Measurements from ENCODE around the gene CPN1.
A peak's percentile ranks its signal among the peaks of the same experiment; 100 is the strongest.

CPN1 gene

GRCh38 chr10:100075426-100076220 is 6.0 kb downstream of the CPN1 start:
- DNase-seq: no peak

- DNase-seq: no peak
Measured at GRCh38 chr10:100072514-100072913, 9.2 kb downstream of the CPN1 start.

GRCh38 chr10:100071529-100071928 is 10.1 kb downstream of the CPN1 start:
- no peak for DNase-seq

GRCh38 chr10:100067466-100067865 is 14.2 kb downstream of the CPN1 start:
- DNase-seq: no peak

- no peak for DNase-seq
Measured at GRCh38 chr10:100065084-100065660, 16.5 kb downstream of the CPN1 start.

- no peak for DNase-seq
Measured at GRCh38 chr10:100061401-100061800, 20.3 kb downstream of the CPN1 start.

GRCh38 chr10:100057948-100058347 is 23.7 kb downstream of the CPN1 start:
- no peak for DNase-seq

- DNase-seq: no peak
Measured at GRCh38 chr10:100053686-100054460, 27.8 kb downstream of the CPN1 start.

- peak; percentile 85 for DNase-seq
Measured at GRCh38 chr10:100046021-100046486, 35.6 kb downstream of the CPN1 start.

GRCh38 chr10:100045592-100045991 is 36.1 kb downstream of the CPN1 start:
- no peak for DNase-seq

- no peak for DNase-seq
Measured at GRCh38 chr10:100043796-100044195, 37.9 kb downstream of the CPN1 start.

- DNase-seq: no peak
Measured at GRCh38 chr10:100043344-100043743, 38.3 kb downstream of the CPN1 start.

GRCh38 chr10:100041306-100042002 is 40.2 kb downstream of the CPN1 start:
- DNase-seq: no peak

GRCh38 chr10:100038561-100039071 is 43.1 kb downstream of the CPN1 start:
- no peak for DNase-seq

GRCh38 chr10:100037758-100038315 is 43.8 kb downstream of the CPN1 start:
- no peak for DNase-seq

- no peak for DNase-seq
Measured at GRCh38 chr10:100036850-100037249, 44.8 kb downstream of the CPN1 start.

GRCh38 chr10:100033766-100034418 is 47.8 kb downstream of the CPN1 start:
- no peak for DNase-seq

- DNase-seq: no peak
Measured at GRCh38 chr10:100027416-100027815, 54.3 kb downstream of the CPN1 start.

GRCh38 chr10:100025576-100025975 is 56.1 kb downstream of the CPN1 start:
- no peak for DNase-seq

GRCh38 chr10:100024748-100025147 is 56.9 kb downstream of the CPN1 start:
- no peak for DNase-seq

GRCh38 chr10:100022403-100022802 is 59.3 kb downstream of the CPN1 start:
- no peak for DNase-seq

GRCh38 chr10:100021322-100021721 is 60.3 kb downstream of the CPN1 start:
- no peak for DNase-seq

Measured in activated CD4-positive, alpha-beta T cell treated with anti-CD3 and anti-CD28 coated beads, Interleukin-2, amount 50 U/mL, for 1 hour (primary cell).